ENCODE data around the gene PLCG2.
"Not testable (repeated sequence)": the region's sequence is repeated elsewhere in the genome, so short reads cannot be mapped to it uniquely, and the experiment has no call there.

DNA sequence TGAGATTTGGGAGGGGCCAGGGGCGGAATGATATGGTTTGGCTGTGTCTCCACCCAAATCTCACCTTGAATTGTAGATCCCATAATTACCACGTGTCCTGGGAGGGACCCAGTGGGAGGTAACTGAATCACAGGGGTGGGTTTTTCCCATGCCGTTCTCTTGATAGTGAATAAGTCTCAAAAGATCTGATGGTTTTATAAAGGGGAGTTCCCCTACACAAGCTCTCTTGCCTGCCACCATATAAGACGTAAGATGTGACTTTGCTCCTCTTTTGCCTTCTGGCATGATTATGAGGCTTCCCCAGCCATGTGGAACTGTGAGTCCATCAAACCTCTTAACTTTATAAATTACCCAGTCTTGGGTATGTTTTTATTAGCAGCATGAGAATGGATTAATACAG lies 230.7 kb downstream of the PLCG2 start:
- TF ChIP-seq EZH2 (IDR thresholded peaks at IDR 0.05; ENCODE audit: low read length, unreplicated experiment), result not testable (repeated sequence)
- TF ChIP-seq, protein P1, sequence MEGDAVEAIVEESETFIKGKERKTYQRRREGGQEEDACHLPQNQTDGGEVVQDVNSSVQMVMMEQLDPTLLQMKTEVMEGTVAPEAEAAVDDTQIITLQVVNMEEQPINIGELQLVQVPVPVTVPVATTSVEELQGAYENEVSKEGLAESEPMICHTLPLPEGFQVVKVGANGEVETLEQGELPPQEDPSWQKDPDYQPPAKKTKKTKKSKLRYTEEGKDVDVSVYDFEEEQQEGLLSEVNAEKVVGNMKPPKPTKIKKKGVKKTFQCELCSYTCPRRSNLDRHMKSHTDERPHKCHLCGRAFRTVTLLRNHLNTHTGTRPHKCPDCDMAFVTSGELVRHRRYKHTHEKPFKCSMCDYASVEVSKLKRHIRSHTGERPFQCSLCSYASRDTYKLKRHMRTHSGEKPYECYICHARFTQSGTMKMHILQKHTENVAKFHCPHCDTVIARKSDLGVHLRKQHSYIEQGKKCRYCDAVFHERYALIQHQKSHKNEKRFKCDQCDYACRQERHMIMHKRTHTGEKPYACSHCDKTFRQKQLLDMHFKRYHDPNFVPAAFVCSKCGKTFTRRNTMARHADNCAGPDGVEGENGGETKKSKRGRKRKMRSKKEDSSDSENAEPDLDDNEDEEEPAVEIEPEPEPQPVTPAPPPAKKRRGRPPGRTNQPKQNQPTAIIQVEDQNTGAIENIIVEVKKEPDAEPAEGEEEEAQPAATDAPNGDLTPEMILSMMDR (conservative IDR thresholded peaks at IDR 0.05; ENCODE audit: low read depth, low read length), result not testable (repeated sequence)
